ENCODE data around the gene NRXN3. TPM values are rescaled to one million over a fixed set of nuclear protein-coding genes. Genes with fewer than 3 reads are reported as not detected.

NRXN3 gene
- total RNA-seq, 1 experiment from 2014 or later = not detected

DNA sequence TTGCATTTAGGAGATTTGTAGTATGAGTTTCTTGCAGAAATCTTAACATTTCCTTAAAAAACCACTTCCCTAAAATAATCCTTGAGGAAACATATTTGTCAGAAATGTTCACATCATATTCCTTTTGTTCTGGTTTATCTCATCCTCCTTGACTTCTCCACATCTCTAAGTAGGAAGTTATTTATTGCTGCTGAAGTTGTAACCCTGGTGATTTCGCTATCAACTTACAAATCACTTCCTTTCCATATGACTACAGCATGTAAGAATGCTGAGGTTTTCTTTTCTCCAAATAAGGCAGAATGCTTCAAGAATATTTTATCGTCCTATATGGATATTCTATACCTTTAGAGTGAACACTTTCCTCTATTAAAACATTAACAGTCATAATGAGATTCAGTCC lies 751.7 kb downstream of the NRXN3 start:
- H3K9me3 ChIP-seq (ENCODE audit: control insufficient read depth in 1 of 2, insufficient read depth in 1 of 2, low read depth in 1 of 2, low read length in 2 of 2) = no peaks in the 10 kb centered on the region
- DNase-seq (ENCODE audit: low read depth, low spot score) (no peak), ATAC-seq (no peak)
- H3K79me2 ChIP-seq (ENCODE audit: insufficient read depth, low read length) = no peaks in the 10 kb centered on the region
- H3K27me3 ChIP-seq (ENCODE audit: insufficient read depth, low read length) = no peaks in the 10 kb centered on the region
- H2AFZ ChIP-seq (ENCODE audit: low read depth, low read length, poor library complexity, severe bottlenecking) = no peak overlapping the region
- H3K9ac ChIP-seq (ENCODE audit: low read length) = no peak overlapping the region
- H3K4me3 ChIP-seq (replicated peaks in 1 of 2; ENCODE audit: low read depth in 1 of 2, low read length in 2 of 2) = no peak overlapping the region
- intact Hi-C loops (cut with micrococcal nuclease) = no loop called here
- ChIA-PET POLR2A (no interaction called here), CTCF (no interaction called here), RAD21 (ENCODE audit: low non-redundant PET in 1 of 2, low total read pairs in 2 of 2, uncharacterized antibody in 2 of 2, unreplicated experiment in 2 of 2) (no interaction called here)
- H3K27ac ChIP-seq (ENCODE audit: low read depth, low read length) = no peak overlapping the region
- no TSS peak for BruUV-seq (replicated peaks)
- no peak overlapping the region for H3K4me2 ChIP-seq (ENCODE audit: low read length)
- H3K9me2 ChIP-seq (ENCODE audit: insufficient read depth) = no peaks in the 10 kb centered on the region
- H3K4me1 ChIP-seq (ENCODE audit: control insufficient read depth in 1 of 2, insufficient read depth in 2 of 2, low read length in 2 of 2) = no peaks in the 10 kb centered on the region
- H4K20me1 ChIP-seq (ENCODE audit: insufficient read depth) = no peaks in the 10 kb centered on the region
- TF ChIP-seq, protein P1, sequence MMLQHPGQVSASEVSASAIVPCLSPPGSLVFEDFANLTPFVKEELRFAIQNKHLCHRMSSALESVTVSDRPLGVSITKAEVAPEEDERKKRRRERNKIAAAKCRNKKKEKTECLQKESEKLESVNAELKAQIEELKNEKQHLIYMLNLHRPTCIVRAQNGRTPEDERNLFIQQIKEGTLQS (IDR thresholded peaks at IDR 0.05) = no peak
- no peak for TF ChIP-seq RAD21 (IDR thresholded peaks at IDR 0.05; ENCODE audit: low read depth)
- TF ChIP-seq ZBTB33 (IDR thresholded peaks at IDR 0.05; ENCODE audit: extremely low read depth, insufficient replicate concordance, low read length) = no peak
- no peak for TF ChIP-seq YY1 (IDR thresholded peaks at IDR 0.05; ENCODE audit: extremely low read depth, insufficient replicate concordance, low read depth, low read length)
- TF ChIP-seq ZNF274 (IDR thresholded peaks at IDR 0.05; ENCODE audit: low read depth, low read length) = no peak
- no peak for TF ChIP-seq EZH2 (IDR thresholded peaks at IDR 0.05)
- no peak for TF ChIP-seq CEBPB (IDR thresholded peaks at IDR 0.05; ENCODE audit: low read depth)
- no peak for TF ChIP-seq EGR1 (IDR thresholded peaks at IDR 0.05; ENCODE audit: low read depth)
- TF ChIP-seq, protein P2, sequence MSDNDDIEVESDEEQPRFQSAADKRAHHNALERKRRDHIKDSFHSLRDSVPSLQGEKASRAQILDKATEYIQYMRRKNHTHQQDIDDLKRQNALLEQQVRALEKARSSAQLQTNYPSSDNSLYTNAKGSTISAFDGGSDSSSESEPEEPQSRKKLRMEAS (IDR thresholded peaks at IDR 0.05) = no peak
- TF ChIP-seq SIN3A (IDR thresholded peaks at IDR 0.05; ENCODE audit: low read depth) = no peak
- no peak for TF ChIP-seq SP1 (IDR thresholded peaks at IDR 0.05; ENCODE audit: low read depth)
- no peak for TF ChIP-seq ELF1 (IDR thresholded peaks at IDR 0.05; ENCODE audit: borderline replicate concordance, low read depth)
- no peak for TF ChIP-seq CBX3 (IDR thresholded peaks at IDR 0.05; ENCODE audit: low read depth)
- TF ChIP-seq, protein P3, sequence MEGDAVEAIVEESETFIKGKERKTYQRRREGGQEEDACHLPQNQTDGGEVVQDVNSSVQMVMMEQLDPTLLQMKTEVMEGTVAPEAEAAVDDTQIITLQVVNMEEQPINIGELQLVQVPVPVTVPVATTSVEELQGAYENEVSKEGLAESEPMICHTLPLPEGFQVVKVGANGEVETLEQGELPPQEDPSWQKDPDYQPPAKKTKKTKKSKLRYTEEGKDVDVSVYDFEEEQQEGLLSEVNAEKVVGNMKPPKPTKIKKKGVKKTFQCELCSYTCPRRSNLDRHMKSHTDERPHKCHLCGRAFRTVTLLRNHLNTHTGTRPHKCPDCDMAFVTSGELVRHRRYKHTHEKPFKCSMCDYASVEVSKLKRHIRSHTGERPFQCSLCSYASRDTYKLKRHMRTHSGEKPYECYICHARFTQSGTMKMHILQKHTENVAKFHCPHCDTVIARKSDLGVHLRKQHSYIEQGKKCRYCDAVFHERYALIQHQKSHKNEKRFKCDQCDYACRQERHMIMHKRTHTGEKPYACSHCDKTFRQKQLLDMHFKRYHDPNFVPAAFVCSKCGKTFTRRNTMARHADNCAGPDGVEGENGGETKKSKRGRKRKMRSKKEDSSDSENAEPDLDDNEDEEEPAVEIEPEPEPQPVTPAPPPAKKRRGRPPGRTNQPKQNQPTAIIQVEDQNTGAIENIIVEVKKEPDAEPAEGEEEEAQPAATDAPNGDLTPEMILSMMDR (IDR thresholded peaks at IDR 0.05 in 2 of 3, conservative IDR thresholded peaks at IDR 0.05 in 1 of 3; ENCODE audit: borderline replicate concordance in 1 of 3, insufficient read depth in 1 of 3, low read depth in 2 of 3, low read length in 2 of 3) = no peak
- no peaks in the 10 kb centered on the region for H3K36me3 ChIP-seq (ENCODE audit: control insufficient read depth in 1 of 2, insufficient read depth in 2 of 2, low read length in 2 of 2)

Measured in HCT116 (cell line).